Stomach (tissue), 4 donors: ENCODE measurements around the gene CIAO2A.

Experiments
- CTCF ChIP-seq, 7 experiments: fragments of 450-650 bp in 4 of 7; fragments of 200-600 bp in 3 of 7; sonication (generic) in 3 of 7; IDR thresholded peaks; one replicate each; pipeline ENCODE4 v1.5.1; 2016 to 2019; ENCODE audit warnings: antibody characterized with exemption in 7 of 7, control low read depth in 2 of 7, mild to moderate bottlenecking in 1 of 7
- EP300 ChIP-seq: sonication (generic); formaldehyde crosslinking; IDR thresholded peaks from one replicate; pipeline ENCODE4 v1.6.1; 2017; ENCODE audit warnings: antibody characterized with exemption
- POLR2A ChIP-seq, 4 donors: fragments of 450-650 bp; IDR thresholded peaks; one replicate each; pipeline ENCODE4 v1.6.1; 2016; ENCODE audit warnings: antibody characterized with exemption in 4 of 4, control low read depth in 2 of 4, mild to moderate bottlenecking in 1 of 4, moderate library complexity in 1 of 4
- POLR2AphosphoS5 ChIP-seq, 3 donors: sonication (generic); formaldehyde crosslinking; IDR thresholded peaks; one replicate each; pipeline ENCODE4 v1.6.1; 2016; ENCODE audit warnings: antibody characterized with exemption in 3 of 3

- TF ChIP-seq CTCF (IDR thresholded peaks at IDR 0.05) (no peak), POLR2A (IDR thresholded peaks at IDR 0.05) (no peak), EP300 (no peak), POLR2AphosphoS5 (IDR thresholded peaks at IDR 0.05) (no peak)
Observed at GRCh38 chr15:64045774-64046420, 47.7 kb downstream of the CIAO2A start.
